Measurements from ENCODE around the gene CSRNP2.
"Not testable (repeated sequence)": the region's sequence is repeated elsewhere in the genome, so short reads cannot be mapped to it uniquely, and the experiment has no call there.

Gene CSRNP2, protein sequence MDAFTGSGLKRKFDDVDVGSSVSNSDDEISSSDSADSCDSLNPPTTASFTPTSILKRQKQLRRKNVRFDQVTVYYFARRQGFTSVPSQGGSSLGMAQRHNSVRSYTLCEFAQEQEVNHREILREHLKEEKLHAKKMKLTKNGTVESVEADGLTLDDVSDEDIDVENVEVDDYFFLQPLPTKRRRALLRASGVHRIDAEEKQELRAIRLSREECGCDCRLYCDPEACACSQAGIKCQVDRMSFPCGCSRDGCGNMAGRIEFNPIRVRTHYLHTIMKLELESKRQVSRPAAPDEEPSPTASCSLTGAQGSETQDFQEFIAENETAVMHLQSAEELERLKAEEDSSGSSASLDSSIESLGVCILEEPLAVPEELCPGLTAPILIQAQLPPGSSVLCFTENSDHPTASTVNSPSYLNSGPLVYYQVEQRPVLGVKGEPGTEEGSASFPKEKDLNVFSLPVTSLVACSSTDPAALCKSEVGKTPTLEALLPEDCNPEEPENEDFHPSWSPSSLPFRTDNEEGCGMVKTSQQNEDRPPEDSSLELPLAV

DNA sequence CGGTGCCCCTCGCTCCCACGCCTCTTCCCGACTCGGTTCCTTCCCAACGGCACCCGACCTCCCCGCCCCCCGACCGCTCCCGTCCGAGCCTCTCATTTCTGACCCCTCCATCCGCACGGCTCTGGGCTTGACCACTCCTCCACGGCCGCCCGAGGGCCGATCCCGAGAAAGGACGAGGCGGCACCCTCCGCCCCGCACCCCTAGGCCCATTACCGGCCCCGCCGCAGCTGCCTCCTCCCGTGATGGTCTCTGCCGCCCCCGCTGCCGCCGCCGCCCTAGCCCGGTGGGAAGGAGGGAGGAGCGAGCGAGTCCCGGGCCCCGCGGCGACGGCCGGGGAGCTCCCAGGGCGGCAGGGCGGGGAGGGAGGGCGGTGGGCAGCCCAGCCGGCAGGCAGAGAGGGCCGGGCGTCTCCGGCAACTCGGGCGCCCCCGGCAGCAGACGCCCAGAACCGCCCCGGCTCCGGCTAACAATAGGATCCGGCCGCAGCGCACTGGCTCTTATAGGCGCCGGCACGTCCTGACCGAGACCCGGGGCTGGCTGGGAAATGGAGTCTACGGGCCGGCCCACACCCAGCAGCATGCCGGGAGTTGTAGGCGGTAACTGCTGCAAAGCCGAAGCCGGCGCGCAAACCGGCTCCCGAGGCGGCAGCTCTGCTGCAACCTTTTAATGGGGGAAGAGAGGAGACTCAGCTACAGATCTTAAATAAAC is at the start of gene CSRNP2:
CSRNP2 (minus strand) TSS at position 471 of the 708 bp plus-strand sequence. CDS start 7,035 bp downstream, outside the sequence.
- peak; percentile 99 for DNase-seq (ENCODE audit: low spot score)

DNA sequence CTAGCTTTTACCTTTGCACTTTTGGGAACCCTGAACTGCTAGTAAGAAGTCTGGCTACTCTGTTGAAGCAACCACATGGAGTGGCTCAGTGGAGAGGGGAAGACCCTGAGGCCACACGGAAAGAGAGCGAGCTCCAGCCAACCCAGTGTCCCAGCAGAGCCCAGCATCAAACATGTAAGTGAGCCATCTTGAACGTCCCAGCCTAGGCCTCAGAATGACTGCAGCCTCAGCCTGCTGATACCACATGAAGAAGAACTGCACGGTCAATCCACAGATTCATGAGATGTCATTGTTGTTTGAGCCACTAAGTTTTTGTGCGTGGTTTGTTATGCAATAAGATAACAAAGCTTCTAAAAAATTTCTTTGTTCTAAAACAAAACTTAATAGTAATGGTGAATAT is 49.3 kb upstream of the CSRNP2 start:
- DNase-seq (ENCODE audit: low spot score) = no peak

DNA sequence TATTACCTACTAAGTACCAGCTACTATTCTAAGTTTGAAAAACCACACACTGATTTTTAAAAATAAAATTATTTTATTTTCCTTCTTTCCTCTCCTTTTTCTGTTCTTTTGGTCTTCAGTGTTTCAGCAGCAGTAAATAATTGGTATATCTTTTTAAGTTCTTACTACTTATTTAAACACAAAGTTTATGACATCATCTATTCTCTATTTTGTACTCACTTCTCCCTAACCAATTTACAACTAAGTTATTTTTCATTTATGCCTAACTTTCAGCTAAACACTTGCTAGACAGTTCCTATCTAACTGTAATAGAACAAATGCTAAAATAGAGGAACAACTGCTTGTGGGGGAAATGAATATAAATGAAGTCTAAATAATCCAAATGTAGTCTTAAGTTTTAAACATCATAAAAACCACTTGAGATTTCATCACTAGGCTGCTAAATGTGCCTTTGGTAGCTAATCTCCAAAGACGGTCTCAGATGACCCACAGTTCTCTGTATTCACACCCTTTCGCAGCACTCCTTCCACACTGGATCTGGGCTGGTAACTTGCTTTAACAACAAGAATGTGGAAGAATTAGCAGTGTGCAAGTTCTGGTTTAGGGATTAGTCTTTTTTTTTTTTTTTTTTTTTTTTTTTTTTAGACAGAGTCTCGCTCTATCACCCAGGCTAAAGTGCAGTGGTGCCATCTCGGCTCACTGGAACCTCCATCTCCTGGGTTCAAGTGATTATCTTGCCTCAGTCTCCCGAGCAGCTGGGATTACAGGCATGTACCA is 48.5 kb upstream of the CSRNP2 start:
- DNase-seq (ENCODE audit: low spot score) = no peak

DNA sequence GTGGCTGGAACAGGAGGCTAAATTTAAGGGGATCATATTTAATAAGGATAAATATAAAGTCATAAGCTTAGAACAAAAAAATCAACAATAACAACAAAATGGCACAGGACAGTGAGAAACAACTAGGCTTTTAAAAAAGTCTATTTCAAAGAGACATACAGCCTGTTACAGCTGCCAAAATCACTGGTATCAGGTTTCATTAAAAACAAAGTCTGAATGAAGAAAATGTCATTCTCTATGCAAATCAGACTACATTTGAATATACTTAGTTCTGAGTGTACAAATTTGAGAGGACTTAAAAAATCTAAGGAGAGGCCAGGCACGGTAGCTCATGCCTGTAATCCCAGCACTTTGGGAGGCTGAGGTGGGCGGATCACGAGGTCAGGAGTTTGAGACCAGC is 45.5 kb upstream of the CSRNP2 start:
- DNase-seq (ENCODE audit: low spot score) = no peak

DNA sequence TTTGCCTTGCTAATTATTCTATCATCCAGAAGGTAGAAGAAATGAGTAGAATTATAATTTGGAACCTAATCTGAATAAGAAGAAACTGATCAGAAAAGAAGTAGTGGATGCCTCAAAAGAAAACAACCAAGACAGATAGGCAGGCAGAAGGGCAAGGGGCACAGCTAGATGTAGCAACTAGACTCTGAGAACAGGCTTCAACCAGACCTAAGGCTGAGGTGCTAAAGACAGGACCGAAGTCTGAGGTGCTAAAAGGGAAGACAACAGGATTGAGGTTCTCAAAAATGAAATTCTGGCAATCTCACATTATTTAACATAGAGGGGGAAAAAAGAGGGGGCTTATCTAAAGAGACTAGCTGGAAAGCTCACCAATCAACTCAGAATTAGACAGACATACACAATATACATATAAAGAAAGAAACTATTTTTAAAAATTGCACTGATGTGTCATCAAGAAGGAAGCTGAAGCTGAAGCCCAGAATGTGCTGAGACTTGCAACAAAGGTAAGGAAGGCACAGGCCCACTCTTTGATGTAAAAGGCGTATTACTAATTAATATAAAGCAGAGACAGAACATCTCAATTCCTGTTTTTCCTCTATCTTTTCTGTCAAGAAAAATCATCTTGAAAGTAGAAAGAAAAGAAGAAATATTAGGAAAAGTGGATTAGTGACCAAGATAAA is 43.8 kb upstream of the CSRNP2 start:
- no peak for DNase-seq (ENCODE audit: low spot score)

DNA sequence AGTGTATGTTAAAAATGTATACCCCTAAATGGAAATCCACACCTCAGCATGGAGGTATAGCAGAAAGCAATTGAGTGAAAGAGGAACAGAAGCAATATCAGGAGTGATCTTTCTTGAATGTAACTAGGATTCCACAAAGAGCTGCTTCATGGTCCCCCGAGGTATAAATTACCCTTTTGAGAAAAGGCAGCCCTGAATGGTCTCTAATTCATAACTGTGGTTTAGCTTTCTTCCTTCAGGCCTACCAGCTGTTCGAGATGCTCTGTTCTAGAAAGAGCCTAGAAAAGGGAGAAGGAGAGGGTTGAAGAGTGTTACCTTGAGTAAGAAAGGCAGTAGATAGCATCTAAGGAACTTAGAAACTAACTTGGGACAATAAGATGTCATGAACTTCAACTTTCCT is 42.9 kb upstream of the CSRNP2 start:
- no peak for DNase-seq (ENCODE audit: low spot score)

DNA sequence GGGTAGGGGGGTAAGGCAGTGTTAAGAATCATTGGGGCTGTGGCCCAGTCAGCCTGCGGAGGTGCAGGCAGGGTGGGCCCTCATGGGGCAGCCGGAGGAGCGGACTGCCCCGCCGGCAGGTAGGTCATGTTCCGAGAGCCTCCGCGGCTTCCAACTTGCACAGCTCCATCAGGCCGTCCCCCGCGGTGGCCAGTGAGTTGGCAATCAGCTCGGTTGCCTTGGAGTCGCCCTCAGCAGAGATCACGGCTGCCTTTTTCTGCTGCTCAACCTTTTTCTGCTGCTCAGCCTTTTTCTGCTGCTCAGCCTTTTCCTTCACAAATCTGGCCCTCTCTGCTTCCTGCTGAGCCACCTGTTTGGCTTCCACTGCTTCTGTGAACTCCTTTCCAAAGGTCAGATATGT is 41.1 kb upstream of the CSRNP2 start:
- no peak for DNase-seq (ENCODE audit: low spot score)

DNA sequence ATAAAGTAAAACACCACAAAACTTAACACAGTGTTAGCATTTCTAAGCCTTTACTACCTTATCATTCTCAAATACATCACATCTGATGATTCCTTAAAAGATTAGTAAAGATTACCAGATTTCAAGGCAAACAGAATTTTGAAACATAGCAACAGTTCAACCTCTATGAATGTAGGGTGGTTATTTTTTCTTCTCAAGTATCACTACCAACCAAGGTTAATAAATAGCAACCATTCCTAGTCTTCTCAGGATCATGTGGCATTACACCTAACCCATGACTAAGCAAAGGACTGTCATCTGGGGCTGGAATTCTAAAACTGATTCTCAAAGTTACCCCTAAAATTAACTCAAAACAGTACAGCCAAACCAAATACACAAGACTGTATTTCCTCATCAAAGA is 39.4 kb upstream of the CSRNP2 start:
- no peak for DNase-seq (ENCODE audit: low spot score)

DNA sequence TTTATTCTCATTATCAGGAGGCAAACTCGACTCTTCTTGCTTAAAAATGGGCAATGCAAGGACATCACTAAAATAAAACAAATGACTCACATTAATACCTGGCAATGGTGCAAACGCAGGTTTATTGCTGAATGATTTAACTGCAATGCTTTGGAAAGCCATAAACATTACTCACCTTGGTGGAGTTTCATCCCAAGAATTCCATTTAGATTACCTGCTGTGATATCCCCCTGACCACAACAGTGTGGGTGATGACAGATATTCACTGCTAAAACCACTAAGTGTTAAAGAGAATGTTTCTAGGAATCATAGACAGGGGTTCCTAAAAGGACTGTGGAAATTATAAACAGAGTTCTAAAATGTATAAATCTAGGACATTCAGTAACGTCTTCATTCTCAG is 35.3 kb upstream of the CSRNP2 start:
- DNase-seq (ENCODE audit: low spot score) = no peak

DNA sequence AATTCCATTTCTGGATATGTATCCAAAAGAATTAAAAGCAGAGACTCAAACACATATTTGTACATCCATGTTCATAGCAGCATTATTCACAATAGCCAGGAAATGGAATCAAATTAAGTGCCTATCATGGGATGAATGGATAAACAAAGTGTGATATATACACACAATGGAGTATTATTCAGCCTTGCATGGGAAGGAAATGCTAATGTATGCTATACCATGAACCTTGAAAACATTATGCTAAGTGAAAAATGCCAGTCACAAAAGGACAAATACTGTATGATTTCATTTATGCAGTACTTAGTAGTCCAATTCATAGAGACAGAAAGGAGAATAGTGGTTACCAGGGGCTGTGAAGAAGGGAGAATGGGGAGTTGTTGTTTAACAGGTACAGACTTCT is 32.1 kb upstream of the CSRNP2 start:
- no peak for DNase-seq (ENCODE audit: low spot score)

DNA sequence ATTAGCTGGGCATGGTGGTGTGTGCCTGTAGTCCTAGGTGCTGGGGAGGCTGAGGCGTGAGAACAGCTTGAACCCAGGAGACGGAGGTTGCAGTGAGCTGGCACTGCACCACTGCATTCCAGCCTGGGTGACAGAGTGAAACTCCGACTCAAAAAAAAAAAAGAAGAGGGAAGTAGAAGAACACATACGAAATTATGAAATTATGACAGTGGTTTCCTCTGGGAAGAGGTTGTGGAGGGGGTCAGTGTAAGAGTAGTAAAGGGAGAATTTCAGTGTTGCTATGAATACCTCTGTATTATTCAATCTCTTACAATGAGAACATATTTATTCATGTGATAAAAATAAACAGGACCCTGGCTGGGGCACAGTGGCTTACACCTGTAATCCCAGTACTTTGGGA is 24.7 kb upstream of the CSRNP2 start:
- DNase-seq (ENCODE audit: low spot score) = no peak

DNA sequence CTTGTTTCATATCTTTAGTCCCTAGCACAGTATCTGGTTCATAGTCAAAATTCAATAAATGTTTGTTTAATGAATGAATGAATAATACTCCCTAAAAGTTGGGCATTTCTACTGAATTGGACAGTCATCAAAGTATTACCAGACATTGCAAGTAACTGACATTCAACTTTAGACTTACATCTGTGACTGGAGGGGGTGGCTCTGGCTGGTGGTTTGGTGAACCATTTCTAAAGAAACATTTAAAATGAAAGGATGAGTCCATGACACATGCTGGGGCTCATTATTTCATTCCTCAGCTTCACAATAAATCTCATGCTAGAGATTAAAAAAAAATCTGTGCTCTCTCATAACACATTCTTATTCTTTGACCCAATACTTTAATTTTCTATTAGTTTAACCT is 20.6 kb upstream of the CSRNP2 start:
- DNase-seq (ENCODE audit: low spot score) = no peak

DNA sequence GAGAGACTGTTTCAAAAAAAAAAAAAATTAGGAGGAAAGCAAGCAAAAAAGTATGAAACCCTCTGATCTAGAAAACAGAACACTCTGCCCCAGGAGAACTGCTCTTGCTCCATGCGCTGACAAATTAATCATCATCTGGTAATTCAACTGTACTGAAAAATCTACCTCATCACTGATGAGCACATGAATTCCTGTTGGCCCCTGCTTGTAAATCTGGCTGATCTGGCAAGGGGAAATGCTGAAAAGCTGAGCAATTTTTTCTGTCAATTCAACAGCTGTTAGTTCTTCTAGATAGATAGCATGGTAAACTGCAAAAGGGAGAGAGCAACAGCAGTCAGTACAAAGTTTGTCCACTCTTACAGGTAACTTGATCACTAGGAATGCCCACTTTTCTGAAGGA is 15.2 kb upstream of the CSRNP2 start:
- no peak for DNase-seq (ENCODE audit: low spot score)

DNA sequence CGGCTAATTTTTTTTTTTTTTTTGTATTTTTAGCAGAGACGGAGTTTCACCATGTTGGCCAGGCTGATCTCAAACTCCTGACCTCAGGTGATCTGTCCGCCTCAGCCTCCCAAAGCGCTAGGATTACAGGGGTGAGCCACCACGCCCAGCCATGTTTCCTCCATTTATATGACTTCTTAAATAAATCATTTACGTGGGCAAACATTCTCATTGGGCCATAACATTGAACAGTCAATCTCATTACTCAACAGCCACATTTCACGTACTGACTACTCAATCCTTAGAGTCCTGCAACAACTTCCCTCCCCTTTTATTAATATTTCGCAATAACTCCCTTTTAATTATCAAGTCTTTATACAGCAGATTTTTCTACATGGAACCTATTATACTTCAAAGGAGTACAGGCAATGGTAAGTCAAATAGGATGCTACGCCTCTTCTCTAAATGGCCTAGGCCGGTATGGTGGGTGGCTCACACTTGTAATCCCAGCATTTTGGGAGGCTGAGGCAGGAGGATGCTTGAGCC is 7.4 kb upstream of the CSRNP2 start:
- DNase-seq (ENCODE audit: low spot score) = no peak

DNA sequence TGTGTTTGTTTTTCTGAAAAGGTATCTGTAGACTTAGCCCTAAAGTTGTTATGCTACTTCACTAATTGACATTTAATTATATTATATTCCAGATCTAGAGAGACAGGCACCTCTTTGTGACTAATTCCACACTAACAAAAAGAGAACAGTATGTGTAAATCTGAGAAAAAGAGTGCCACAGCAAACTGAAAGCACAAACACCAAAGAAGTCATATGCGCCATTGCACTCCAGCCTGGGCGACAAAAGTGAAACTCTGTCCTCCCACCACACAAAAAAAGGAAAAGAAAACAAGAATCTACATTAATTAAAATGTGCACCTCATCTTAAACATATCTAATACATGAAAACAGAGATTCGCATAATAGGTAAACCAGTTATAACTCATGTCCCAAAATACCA is 4.4 kb upstream of the CSRNP2 start:
- no peak for DNase-seq (ENCODE audit: low spot score)

DNA sequence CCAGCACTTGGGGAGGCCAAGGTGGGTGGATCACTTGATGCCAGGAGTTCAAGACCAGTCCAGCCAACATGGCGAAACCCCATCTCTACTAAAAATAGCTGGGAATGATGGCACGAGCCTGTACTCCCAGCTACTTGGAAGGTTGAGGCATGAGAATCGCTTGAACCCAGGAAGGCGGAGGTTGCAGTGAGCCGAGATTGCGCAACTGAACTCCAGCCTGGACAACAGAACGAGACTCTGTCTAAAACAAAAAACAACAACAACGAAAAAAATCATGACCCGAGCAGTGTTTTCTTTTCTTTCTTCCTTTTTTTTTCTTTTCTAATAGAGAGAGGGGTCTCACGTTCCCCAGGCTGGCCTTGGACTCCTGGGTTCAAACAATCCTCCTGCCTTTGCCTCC is 3.5 kb upstream of the CSRNP2 start:
- no peak for DNase-seq (ENCODE audit: low spot score)

DNA sequence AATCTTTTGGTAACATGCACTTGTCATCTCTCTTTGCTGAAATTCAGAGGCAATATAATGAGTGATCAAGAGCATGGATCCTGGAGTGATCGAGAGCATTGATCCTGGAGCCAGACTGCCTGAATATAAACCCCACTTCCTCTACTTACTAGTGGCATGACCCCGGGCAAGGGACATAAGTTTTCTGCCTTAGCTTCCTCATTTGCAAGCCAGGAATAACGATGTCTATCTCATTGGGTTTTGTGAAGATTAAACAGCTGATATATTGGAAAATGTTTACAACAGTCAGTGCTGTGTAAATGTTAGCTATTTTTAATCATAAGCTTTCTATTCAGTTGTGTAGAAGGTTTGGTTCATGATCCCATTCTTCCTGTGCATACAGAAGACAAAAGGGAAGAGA is 2.4 kb upstream of the CSRNP2 start:
- no peak for DNase-seq (ENCODE audit: low spot score)

DNA sequence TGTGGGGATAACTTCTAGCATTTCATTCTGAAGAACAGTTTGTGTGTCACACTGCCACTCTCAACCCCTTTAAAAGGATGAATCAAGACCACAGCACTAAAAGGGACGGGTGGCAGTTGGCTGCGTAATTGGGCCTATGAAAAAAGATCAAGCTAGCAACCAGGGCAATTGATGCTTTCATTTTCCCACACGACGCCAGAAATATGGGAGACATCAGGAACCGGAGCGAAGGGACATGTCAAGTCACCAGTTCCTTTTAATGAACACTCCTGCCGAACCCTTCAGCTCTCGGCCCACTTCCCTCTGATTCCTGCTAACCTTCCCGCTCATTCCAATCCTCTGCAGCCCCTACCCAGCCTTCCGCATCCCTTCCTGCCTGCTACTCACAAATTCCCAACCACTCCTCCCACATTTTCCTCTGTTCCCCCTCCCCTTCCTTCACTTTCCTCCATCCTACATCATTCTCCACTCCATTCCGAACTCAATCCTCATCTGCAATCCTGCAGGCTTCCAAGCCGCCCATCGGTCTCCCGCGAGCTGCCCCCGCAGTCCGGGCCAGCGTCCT is 753 bp downstream of the CSRNP2 start:
- DNase-seq (ENCODE audit: low spot score) = no peak

DNA sequence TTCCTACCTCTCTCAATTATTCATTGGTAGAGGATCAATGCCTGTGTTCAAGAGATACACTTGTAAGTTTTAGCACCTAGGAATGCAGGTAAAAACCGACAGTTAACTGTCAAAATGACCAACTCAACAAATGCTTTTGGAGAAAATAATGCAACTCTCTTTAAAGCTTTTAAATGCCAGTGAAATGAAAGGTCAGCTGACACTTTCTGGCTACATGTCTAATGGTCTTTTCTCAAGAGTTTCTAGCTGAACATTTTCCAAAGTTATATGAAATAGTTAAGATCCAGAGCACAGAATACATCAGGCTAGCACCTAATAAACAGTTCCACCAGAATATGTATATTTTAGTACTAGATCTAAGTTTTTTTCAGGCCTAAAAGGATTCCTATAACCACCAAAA is 2.0 kb downstream of the CSRNP2 start:
- no peak for DNase-seq (ENCODE audit: low spot score)

DNA sequence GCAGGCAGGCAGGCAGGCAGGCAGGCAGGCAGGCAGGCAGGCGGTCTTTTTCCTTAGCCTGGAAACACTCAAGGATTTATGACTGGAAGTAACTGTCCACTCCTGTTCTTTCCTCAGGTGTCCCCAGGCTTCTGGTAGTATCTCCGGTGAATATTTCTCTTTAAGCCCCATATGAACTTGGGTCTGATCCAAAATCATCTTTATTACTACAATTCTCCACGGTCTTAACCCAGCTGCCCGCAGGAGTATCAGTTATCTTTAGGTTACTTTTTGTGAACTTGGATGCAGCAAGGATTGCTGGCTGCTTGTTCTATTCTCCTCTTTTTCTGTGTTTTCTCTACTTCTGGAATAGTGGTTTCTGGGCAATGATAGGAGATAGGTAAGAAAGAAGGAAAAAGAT is 3.3 kb downstream of the CSRNP2 start:
- DNase-seq (ENCODE audit: low spot score) = no peak

DNA sequence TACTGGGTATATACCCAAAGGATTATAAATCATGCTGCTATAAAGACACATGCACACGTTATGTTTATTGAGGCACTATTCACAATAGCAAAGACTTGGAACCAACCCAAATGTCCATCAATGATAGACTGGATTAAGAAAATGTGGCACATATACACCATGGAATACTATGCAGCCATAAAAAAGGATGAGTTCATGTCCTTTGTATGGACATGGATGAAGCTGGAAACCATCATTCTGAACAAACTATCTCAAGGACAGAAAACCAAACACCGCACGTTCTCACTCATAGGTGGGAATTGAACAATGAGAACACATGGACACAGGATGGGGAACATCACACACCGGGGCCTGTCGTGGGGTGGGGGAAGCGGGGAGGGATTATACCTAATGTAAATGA is 4.5 kb downstream of the CSRNP2 start:
- DNase-seq (ENCODE audit: low spot score) = not testable (repeated sequence)

Data from D341Med (cell line).